ENCODE measurements around the gene CARS1.

GRCh38 chr11:3022300-3022967 lies 34.8 kb downstream of the CARS1 start:
- TF ChIP-seq, protein P1, sequence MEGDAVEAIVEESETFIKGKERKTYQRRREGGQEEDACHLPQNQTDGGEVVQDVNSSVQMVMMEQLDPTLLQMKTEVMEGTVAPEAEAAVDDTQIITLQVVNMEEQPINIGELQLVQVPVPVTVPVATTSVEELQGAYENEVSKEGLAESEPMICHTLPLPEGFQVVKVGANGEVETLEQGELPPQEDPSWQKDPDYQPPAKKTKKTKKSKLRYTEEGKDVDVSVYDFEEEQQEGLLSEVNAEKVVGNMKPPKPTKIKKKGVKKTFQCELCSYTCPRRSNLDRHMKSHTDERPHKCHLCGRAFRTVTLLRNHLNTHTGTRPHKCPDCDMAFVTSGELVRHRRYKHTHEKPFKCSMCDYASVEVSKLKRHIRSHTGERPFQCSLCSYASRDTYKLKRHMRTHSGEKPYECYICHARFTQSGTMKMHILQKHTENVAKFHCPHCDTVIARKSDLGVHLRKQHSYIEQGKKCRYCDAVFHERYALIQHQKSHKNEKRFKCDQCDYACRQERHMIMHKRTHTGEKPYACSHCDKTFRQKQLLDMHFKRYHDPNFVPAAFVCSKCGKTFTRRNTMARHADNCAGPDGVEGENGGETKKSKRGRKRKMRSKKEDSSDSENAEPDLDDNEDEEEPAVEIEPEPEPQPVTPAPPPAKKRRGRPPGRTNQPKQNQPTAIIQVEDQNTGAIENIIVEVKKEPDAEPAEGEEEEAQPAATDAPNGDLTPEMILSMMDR (IDR thresholded peaks at IDR 0.05; ENCODE audit: low read depth, low read length, poor library complexity, severe bottlenecking): no peak
- TF ChIP-seq EZH2phosphoT487 (IDR thresholded peaks at IDR 0.05; ENCODE audit: borderline replicate concordance, low read length): no peak

All from DOHH2 (cell line).